HEK293T (cell line): ENCODE data around the gene OPCML.

Experiments used
- ARNT ChIP-seq: fragments of 450-650 bp; IDR thresholded peaks from 2 replicates; pipeline ENCODE4 v1.6.1; 2017; ENCODE audit warnings: mild to moderate bottlenecking
- BHLHE40 ChIP-seq: fragments of 450-650 bp; IDR thresholded peaks from 2 replicates; pipeline ENCODE4 v1.6.1; 2016; ENCODE audit warnings: mild to moderate bottlenecking, moderate library complexity, borderline replicate concordance
- ELF4 ChIP-seq: fragments of 450-650 bp; IDR thresholded peaks from 2 replicates; pipeline ENCODE4 v1.6.1; 2017; ENCODE audit warnings: antibody characterized with exemption
- FOXM1 ChIP-seq: fragments of 450-650 bp; IDR thresholded peaks from 2 replicates; pipeline ENCODE4 v1.6.1; 2017; ENCODE audit warnings: mild to moderate bottlenecking, borderline replicate concordance
- SP1 ChIP-seq: fragments of 450-650 bp; IDR thresholded peaks from 2 replicates; pipeline ENCODE4 v1.6.1; 2017
- SUZ12 ChIP-seq: fragments of 450-650 bp; IDR thresholded peaks from 2 replicates; pipeline ENCODE4 v1.6.1; 2016; ENCODE audit warnings: mild to moderate bottlenecking
- TARDBP ChIP-seq: fragments of 450-650 bp; IDR thresholded peaks from 2 replicates; pipeline ENCODE4 v1.6.1; 2016

DNA sequence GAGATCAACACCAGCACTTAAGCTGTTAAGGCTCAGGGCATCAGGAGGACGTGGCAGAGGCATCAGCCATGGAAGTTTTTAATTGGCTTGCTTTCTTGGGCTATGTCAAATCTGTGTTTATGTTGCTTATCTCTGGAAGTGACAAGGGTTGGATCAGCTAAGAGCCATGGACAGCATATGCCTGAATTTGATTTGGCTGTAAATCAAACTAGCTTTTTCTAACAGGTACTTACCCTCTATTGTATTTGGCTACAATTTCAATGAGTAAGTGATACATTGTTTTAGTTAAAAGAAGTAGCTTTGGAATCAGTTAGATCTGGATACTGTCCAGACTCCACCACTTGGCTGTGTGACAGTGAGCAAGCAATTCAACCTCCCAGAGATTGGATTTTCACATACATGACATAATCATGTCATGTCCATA lies 936.6 kb downstream of the OPCML start:
- TF ChIP-seq FOXM1 (no peak), SUZ12 (no peak), TARDBP (no peak), SP1 (no peak), ELF4 (no peak), BHLHE40 (no peak), ARNT (no peak)
